ENCODE measurements around the gene ARID3A.

GRCh38 chr19:937259-937694 is 11.4 kb downstream of the ARID3A start:
- TF ChIP-seq POLR2AphosphoS5 (IDR thresholded peaks at IDR 0.05; ENCODE audit: low read depth) = no peak
- TF ChIP-seq CTCF (IDR thresholded peaks at IDR 0.05; ENCODE audit: insufficient read depth, low read length) = no peak
- no peak for TF ChIP-seq GABPA (IDR thresholded peaks at IDR 0.05; ENCODE audit: low read depth)
- TF ChIP-seq, protein P1, sequence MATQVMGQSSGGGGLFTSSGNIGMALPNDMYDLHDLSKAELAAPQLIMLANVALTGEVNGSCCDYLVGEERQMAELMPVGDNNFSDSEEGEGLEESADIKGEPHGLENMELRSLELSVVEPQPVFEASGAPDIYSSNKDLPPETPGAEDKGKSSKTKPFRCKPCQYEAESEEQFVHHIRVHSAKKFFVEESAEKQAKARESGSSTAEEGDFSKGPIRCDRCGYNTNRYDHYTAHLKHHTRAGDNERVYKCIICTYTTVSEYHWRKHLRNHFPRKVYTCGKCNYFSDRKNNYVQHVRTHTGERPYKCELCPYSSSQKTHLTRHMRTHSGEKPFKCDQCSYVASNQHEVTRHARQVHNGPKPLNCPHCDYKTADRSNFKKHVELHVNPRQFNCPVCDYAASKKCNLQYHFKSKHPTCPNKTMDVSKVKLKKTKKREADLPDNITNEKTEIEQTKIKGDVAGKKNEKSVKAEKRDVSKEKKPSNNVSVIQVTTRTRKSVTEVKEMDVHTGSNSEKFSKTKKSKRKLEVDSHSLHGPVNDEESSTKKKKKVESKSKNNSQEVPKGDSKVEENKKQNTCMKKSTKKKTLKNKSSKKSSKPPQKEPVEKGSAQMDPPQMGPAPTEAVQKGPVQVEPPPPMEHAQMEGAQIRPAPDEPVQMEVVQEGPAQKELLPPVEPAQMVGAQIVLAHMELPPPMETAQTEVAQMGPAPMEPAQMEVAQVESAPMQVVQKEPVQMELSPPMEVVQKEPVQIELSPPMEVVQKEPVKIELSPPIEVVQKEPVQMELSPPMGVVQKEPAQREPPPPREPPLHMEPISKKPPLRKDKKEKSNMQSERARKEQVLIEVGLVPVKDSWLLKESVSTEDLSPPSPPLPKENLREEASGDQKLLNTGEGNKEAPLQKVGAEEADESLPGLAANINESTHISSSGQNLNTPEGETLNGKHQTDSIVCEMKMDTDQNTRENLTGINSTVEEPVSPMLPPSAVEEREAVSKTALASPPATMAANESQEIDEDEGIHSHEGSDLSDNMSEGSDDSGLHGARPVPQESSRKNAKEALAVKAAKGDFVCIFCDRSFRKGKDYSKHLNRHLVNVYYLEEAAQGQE (IDR thresholded peaks at IDR 0.05; ENCODE audit: insufficient replicate concordance, low read depth) = no peak
- TF ChIP-seq SPI1 (IDR thresholded peaks at IDR 0.05; ENCODE audit: borderline replicate concordance, low read depth) = peak; percentile 6; the same call in 1 of the 2 replicates

Measured in HL-60 (cell line).